Urinary bladder (tissue), 4 donors: Measurements from ENCODE around the gene CCDC86. TPM values are rescaled to one million over a fixed set of nuclear protein-coding genes. Genes with fewer than 3 reads are reported as not detected.

Source experiments
- DNase-seq: peaks from one replicate; pipeline ENCODE4 v3.0.0-alpha.2; 2015; ENCODE audit errors: extremely low spot score
- H3K27ac ChIP-seq: one replicate; pipeline ENCODE4 v1.5.1; 2013; ENCODE audit warnings: low read depth, mild to moderate bottlenecking, moderate library complexity
- H3K36me3 ChIP-seq: one replicate; pipeline ENCODE4 v1.6.1; 2013; ENCODE audit warnings: mild to moderate bottlenecking, moderate library complexity; ENCODE audit not compliant: insufficient read depth
- H3K4me1 ChIP-seq: one replicate; pipeline ENCODE4 v1.6.1; 2013; ENCODE audit warnings: mild to moderate bottlenecking, moderate library complexity; ENCODE audit not compliant: insufficient read depth
- H3K4me3 ChIP-seq: one replicate; pipeline ENCODE4 v1.5.1; 2013; ENCODE audit warnings: low read depth, low read length
- WGBS: extraction: QIAGEN DNeasy Blood & Tissue Kit; methylation state at CpG from one replicate; pipeline ENCODE4 v1.1.7; 2013; 5-methylcytosine and 5-hydroxymethylcytosine counted together
- polyA plus RNA-seq: library from polyadenylated mRNA; stranded (reverse); fragments of 200-250 nt; gene quantifications from one replicate; pipeline ENCODE4 v1.2.3, GENCODE V29; 2013
- total RNA-seq: library from RNA; depleted of rRNA; stranded (reverse); fragments of >200 nt; gene quantifications from one replicate; pipeline ENCODE4 v1.2.3, GENCODE V29; 2014
- donor health status: healthy with polysubstance abuse.
- donor health status: healthy.

The CCDC86 gene
- total and polyA plus RNA-seq, 2 donors, result 4.5 to 23.4 TPM

DNA sequence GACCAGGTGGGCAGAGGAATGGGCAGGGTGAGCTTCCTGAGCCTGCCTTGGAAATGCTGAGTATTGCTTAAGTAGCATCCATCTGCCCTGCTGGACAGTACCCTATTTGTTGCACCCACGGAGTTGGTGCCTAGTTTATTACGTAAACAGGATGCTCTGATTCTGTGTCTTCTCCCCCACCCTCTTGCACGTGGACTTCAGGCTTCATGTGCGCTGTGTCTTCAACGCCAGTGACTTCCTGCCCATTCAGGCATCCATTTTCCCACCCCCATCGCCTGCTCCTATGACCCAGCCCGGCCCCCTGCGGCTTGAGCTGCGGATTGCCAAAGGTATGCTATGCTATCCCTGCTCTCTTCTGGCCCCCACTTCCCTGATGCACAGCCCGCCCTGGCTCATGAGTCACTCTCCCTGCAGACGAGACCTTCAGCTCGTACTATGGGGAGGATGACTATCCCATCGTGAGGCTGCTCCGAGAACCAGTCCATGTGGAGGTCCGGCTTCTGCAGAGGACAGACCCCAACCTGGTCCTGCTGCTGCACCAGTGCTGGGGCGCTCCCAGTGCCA, 31.1 kb downstream of the CCDC86 start:
- Histone ChIP-seq H3K36me3 (no peaks in the 10 kb centered on the region), H3K27ac (no peak overlapping the region), H3K4me3 (no peak overlapping the region), H3K4me1 (no peaks in the 10 kb centered on the region)
- WGBS, result 55% methylated on average over 16 of the region's 16 CpGs
- DNase-seq, result no peak

DNA sequence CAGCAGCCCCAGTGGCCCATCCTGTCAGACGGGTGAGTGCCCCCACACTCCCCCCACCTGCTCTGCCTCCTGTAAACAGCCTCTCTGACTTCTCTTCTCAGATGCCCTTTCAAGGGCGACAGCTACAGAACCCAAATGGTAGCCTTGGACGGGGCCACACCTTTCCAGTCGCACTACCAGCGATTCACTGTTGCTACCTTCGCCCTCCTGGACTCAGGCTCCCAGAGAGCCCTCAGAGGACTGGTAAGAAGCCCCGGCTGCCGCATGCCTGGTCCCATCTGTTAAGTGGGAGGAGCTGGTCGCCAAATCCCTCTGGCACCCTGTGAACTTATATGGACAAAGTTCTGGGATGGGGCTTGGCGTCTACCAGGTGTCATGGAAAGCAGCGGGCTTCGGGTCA, 31.6 kb downstream of the CCDC86 start:
- H3K4me1 ChIP-seq, result no peaks in the 10 kb centered on the region
- no peaks in the 10 kb centered on the region for H3K36me3 ChIP-seq
- WGBS, result 86% methylated on average over 12 of the region's 12 CpGs
- no peak overlapping the region for H3K27ac ChIP-seq
- H3K4me3 ChIP-seq, result no peak overlapping the region
- DNase-seq, result no peak

DNA sequence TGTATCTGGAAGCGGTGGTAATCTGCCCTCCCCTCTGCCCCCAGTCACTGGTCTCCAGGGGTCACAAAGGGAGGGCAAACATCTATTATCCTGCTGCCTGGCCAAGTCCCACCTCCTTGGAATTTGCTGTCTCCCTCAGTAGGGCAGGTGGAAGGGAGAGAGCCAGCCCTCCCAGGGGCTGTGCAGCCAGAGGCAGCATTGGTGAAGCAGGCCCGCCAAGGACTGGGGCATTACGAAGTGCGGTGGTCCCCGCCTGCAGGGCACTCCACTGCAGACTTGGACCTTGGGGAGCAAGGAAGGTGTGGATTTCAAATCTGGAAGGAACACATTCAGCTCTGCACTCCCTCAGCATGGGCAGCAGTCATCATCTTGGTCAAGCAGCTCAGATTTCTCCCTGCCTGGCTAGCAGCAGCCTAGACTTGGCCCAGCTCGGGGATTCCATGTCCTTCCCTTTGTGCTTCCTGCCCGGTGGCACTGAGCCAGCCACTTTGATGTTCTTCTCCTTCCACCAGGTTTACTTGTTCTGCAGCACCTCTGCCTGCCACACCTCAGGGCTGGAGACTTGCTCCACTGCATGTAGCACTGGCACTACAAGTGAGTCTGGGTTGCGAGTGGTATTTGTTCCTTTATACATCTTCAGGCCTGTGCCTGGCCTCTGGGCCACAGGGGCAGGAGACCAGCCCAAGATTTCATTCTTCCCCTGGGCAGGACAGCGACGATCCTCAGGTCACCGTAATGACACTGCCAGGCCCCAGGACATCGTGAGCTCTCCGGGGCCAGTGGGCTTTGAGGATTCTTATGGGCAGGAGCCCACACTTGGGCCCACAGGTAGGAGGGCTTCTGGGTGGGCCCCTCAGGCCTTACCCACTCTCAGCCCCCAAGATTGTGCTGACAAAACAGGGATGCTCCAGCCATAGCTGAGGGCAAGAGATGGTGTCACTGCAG, 32.8 kb downstream of the CCDC86 start:
- DNase-seq, result no peak
- H3K4me3 ChIP-seq, result no peak overlapping the region
- 88% methylated on average over 13 of the region's 13 CpGs for WGBS

DNA sequence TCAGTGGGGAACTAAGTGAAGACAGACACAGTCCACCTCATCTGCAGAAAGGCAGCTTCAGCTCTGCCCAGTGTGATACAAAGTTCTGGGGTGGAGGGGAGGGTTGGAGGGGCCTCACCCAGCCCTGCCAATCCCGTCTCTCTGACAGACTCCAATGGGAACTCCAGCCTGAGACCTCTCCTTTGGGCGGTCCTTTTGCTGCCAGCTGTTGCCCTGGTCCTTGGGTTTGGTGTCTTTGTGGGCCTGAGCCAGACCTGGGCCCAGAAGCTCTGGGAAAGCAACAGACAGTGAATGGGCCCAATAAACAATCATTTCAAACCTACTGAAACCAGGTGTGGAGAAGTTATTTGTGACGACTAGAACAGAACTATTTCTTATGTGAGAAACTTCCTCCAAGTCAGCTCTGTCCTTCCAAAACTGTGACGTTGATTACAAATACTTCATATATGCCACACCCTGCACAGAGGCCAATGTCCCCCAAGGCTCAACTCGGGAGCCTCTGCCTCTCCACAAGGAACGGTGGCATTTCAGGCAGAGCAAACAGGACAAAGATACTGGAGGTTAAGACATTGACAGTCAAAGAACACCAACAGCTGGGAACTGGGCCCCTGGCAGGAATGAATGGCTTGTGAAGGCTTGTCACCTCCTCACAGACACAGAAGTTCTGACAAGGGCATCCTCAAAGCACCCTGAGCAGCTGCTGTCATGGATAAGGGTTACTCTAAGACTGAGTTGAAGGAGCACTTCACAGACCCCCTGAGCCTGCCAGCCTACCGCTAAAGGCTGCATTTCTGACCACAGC, 33.7 kb downstream of the CCDC86 start:
- 86% methylated on average over 7 of the region's 7 CpGs for WGBS
- H3K4me3 ChIP-seq, result no peak overlapping the region
- no peaks in the 10 kb centered on the region for H3K4me1 ChIP-seq
- H3K27ac ChIP-seq, result no peak overlapping the region
- no peak for DNase-seq
- no peaks in the 10 kb centered on the region for H3K36me3 ChIP-seq

More for the DNA sequence above, 32.8 kb downstream of the CCDC86 start:
- Histone ChIP-seq H3K4me1 (no peaks in the 10 kb centered on the region), H3K27ac (no peak overlapping the region), H3K36me3 (no peaks in the 10 kb centered on the region)

DNA sequence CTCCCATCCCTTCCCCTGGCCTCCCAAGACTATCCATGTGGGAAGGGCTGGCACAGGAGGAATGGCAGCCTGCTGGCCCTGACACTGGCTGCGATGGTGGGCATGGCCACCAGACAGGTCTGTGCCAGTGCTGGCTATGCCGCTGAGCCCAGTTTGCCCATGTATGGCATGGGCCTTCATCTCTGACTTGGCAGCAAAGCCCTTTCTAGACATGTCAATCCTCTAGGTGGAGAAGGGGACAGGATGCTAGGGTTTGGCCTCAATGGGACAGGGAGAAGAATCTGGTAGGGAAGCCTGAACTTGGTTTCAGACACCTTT, 34.2 kb downstream of the CCDC86 start:
- WGBS, result 98% methylated on average over 2 of the region's 2 CpGs
- Histone ChIP-seq H3K4me1 (no peaks in the 10 kb centered on the region), H3K36me3 (no peaks in the 10 kb centered on the region), H3K27ac (no peak overlapping the region), H3K4me3 (no peak overlapping the region)
- no peak for DNase-seq

DNA sequence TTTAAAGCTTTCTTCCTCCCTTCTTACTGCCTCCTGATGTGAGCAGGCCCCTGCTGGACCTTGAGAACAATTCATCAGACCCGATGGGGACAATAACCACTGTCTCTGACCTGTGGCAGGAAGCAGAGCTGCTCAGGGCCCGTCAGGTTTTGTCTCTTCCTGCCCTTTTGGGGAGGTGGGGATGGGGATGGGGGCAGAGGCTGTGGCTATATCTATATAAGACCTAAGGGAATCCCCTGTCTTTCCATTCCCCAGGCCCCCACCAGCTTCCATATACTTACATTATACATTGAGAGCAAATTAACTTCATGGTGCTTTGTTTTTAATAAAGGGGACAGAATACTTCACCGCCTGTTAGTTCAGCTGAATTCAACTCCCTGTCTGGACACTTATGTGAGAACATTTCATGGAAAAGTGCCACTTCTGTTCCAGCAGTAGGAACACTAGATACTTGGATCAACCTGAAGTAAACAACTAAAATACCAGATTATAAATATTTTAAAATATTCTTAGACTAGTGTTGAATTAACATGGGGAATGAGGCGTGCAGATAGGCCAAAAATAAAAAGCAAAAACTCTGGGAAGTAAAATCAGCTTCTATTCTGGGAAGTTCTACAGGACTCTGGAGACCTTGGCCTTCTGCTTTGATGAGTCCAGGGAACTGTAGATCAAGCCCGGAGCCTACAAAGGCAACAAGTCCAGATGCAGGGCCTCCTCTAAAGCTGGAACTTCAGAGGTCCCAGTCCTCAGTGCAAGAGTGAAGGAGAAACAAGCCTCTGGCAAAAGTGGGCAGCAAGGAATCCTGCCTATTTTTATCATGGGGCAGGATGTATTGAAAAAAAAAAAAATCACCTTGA, 36.6 kb downstream of the CCDC86 start:
- no peak overlapping the region for H3K4me3 ChIP-seq
- 48% methylated on average over 5 of the region's 5 CpGs for WGBS
- no peaks in the 10 kb centered on the region for H3K4me1 ChIP-seq
- DNase-seq, result no peak
- no peaks in the 10 kb centered on the region for H3K36me3 ChIP-seq
- peak overlapping the region; percentile 51 for H3K27ac ChIP-seq

DNA sequence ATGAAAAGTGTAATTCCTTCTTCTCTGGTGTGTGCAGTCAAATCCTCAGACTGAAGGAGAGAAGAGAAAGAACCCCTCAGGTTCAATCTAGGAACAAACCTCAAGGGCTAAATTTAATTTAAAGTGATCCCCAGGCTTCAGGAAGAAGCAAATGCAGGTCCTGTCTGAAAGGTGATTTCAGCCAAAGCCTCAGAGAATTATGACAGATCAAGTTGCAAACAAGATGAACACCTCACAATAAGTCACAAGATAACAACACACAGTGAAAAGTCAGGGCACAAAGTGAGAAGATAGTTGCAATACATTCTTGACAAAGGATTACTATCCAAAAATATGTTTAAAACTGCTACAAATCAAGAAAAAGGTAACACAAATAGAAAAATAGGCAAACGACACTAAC, 37.2 kb downstream of the CCDC86 start:
- H3K4me1 ChIP-seq, result no peaks in the 10 kb centered on the region

GRCh38 chr11:60879971-60880588, 38.2 kb downstream of the CCDC86 start:
- DNase-seq, result no peak
- peak overlapping the region; percentile 29 for H3K27ac ChIP-seq
- H3K4me3 ChIP-seq, result no peak overlapping the region
- WGBS, result 65% methylated on average over 5 of the region's 5 CpGs
- no peaks in the 10 kb centered on the region for H3K4me1 ChIP-seq
- no peaks in the 10 kb centered on the region for H3K36me3 ChIP-seq

More for the DNA sequence above, 37.2 kb downstream of the CCDC86 start:
- Histone ChIP-seq H3K36me3 (no peaks in the 10 kb centered on the region), H3K27ac (peak overlapping the region; percentile 51), H3K4me3 (no peak overlapping the region)
- 82% methylated on average over 1 of the region's 1 CpG for WGBS
- no peak for DNase-seq

- H3K4me3 ChIP-seq, result no peak overlapping the region
- WGBS, result 50% methylated on average over 8 of the region's 8 CpGs
- no peaks in the 10 kb centered on the region for H3K4me1 ChIP-seq
- H3K36me3 ChIP-seq, result no peaks in the 10 kb centered on the region
- no peak for DNase-seq
- no peak overlapping the region for H3K27ac ChIP-seq
Observed at GRCh38 chr11:60880643-60881282, 38.9 kb downstream of the CCDC86 start.

- WGBS, result 64% methylated on average over 5 of the region's 5 CpGs
- no peak for DNase-seq
- no peaks in the 10 kb centered on the region for H3K36me3 ChIP-seq
- no peaks in the 10 kb centered on the region for H3K4me1 ChIP-seq
- H3K27ac ChIP-seq, result no peak overlapping the region
- H3K4me3 ChIP-seq, result no peak overlapping the region
Observed at GRCh38 chr11:60887556-60887955, 45.6 kb downstream of the CCDC86 start.

DNA sequence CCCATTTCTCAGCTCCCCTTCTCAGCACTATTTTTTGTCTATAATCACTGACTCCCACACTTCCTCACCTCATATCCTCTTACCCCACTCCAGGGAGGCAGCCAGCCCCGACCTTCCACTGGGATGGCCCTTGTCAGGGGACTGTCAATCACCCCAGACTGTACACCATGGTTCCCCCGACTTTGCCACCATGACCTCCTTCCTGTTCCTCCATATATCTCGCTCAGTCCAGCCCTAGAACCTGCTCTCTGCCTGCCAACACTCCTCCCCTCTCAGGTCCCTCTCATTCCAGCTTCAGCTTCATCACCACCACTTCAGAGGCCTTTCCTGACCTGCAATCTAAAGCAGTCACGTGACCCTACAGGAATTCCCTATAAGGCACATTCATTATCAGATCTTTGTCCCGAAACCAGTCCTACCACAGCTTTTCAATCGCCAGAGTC, 48.0 kb downstream of the CCDC86 start:
- Histone ChIP-seq H3K27ac (no peak overlapping the region), H3K4me3 (no peak overlapping the region), H3K36me3 (no peaks in the 10 kb centered on the region), H3K4me1 (no peaks in the 10 kb centered on the region)
- 65% methylated on average over 6 of the region's 6 CpGs for whole genome bisulfite sequencing
- DNase-seq, result no peak

GRCh38 chr11:60890696-60891095, 48.8 kb downstream of the CCDC86 start:
- WGBS, result 60% methylated on average over 5 of the region's 5 CpGs
- Histone ChIP-seq H3K4me3 (no peak overlapping the region), H3K4me1 (no peaks in the 10 kb centered on the region), H3K36me3 (no peaks in the 10 kb centered on the region), H3K27ac (no peak overlapping the region)
- no peak for DNase-seq
